Measurements from ENCODE around the gene INSRR. TPM values are rescaled to one million over a fixed set of nuclear protein-coding genes. Genes with fewer than 3 reads are reported as not detected.

INSRR gene
- total RNA-seq, 1 experiment from 2014 or later = not detected

DNA sequence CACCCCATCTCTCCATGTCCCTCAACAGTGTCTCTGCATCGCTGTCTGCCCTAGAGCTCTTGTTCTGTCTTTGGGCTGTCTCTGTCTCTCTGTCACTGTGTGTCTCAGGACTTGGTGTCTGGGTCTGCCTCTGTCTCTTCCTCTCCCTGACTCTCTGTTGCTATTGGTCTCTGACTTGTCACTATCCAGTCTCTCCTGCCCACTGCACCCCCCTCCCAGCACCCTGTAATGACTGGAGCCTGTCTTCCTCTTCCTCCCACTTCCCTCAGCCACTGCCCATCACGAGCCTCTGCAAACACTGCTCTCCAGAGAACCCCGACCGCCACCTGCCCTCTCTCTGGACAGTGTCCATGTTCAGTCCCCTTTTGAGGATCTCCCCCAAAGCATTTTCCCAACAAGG lies 46.7 kb upstream of the INSRR start:
- CTCF ChIA-PET = no interaction called here
- H3K36me3 ChIP-seq (ENCODE audit: control insufficient read depth, insufficient read depth, low read length) = no peaks in the 10 kb centered on the region
- H3K4me3 ChIP-seq (ENCODE audit: low read depth, low read length) = no peak overlapping the region
- Mint-ChIP-seq H3K9me3 (ENCODE audit: unreplicated experiment) (no peaks in the 10 kb centered on the region), H3K27me3 (ENCODE audit: insufficient read depth, unreplicated experiment) (no peaks in the 10 kb centered on the region), H3K36me3 (ENCODE audit: insufficient read depth, unreplicated experiment) (no peaks in the 10 kb centered on the region), H3K4me1 (ENCODE audit: low read depth, unreplicated experiment) (no peaks in the 10 kb centered on the region), H3K27ac (ENCODE audit: unreplicated experiment) (no peak overlapping the region), H3K4me3 (ENCODE audit: unreplicated experiment) (no peak overlapping the region)
- POLR2A ChIA-PET = no interaction called here
- H3K27me3 ChIP-seq (replicated peaks; ENCODE audit: control insufficient read depth, insufficient read depth, low read length) = no peaks in the 10 kb centered on the region
- H3K9me3 ChIP-seq = no peaks in the 10 kb centered on the region
- H3K4me1 ChIP-seq = 0 out of 2 replicates have a peak, but pooled peaks cover 9% of the 10 kb centered on the region
- intact Hi-C loops (cut with micrococcal nuclease; ENCODE audit: unreplicated experiment) = no loop called here
- no peak for TF ChIP-seq CTCF (IDR thresholded peaks at IDR 0.05; ENCODE audit: insufficient read depth in 1 of 2, low read depth in 1 of 2, low read length in 1 of 2, severe bottlenecking in 1 of 2, unreplicated experiment in 1 of 2)
- BruUV-seq (replicated peaks) = no TSS peak
- DNase-seq = no peak

- TF ChIP-seq CTCF (IDR thresholded peaks at IDR 0.05; ENCODE audit: insufficient read depth in 1 of 2, low read depth in 1 of 2, low read length in 1 of 2, severe bottlenecking in 1 of 2, unreplicated experiment in 1 of 2) = no peak
- Histone ChIP-seq H3K9me3 (no peaks in the 10 kb centered on the region), H3K36me3 (ENCODE audit: control insufficient read depth, insufficient read depth, low read length) (no peaks in the 10 kb centered on the region), H3K27me3 (replicated peaks; ENCODE audit: control insufficient read depth, insufficient read depth, low read length) (no peaks in the 10 kb centered on the region), H3K4me3 (ENCODE audit: low read depth, low read length) (no peak overlapping the region), H3K4me1 (0 out of 2 replicates have a peak, but pooled peaks cover 9% of the 10 kb centered on the region)
- CTCF ChIA-PET = no interaction called here
- BruUV-seq (replicated peaks) = no TSS peak
- no peak overlapping the region for H3K4me3 Mint-ChIP-seq (ENCODE audit: unreplicated experiment)
- no peaks in the 10 kb centered on the region for H3K36me3 Mint-ChIP-seq (ENCODE audit: insufficient read depth, unreplicated experiment)
- H3K9me3 Mint-ChIP-seq (ENCODE audit: unreplicated experiment) = no peaks in the 10 kb centered on the region
- POLR2A ChIA-PET = no interaction called here
- no peaks in the 10 kb centered on the region for H3K27me3 Mint-ChIP-seq (ENCODE audit: insufficient read depth, unreplicated experiment)
- no peak overlapping the region for H3K27ac Mint-ChIP-seq (ENCODE audit: unreplicated experiment)
- intact Hi-C loops (cut with micrococcal nuclease; ENCODE audit: unreplicated experiment) = no loop called here
- no peaks in the 10 kb centered on the region for H3K4me1 Mint-ChIP-seq (ENCODE audit: low read depth, unreplicated experiment)
- no peak for DNase-seq
Observed at GRCh38 chr1:156905176-156905575, 46.3 kb upstream of the INSRR start.

DNA sequence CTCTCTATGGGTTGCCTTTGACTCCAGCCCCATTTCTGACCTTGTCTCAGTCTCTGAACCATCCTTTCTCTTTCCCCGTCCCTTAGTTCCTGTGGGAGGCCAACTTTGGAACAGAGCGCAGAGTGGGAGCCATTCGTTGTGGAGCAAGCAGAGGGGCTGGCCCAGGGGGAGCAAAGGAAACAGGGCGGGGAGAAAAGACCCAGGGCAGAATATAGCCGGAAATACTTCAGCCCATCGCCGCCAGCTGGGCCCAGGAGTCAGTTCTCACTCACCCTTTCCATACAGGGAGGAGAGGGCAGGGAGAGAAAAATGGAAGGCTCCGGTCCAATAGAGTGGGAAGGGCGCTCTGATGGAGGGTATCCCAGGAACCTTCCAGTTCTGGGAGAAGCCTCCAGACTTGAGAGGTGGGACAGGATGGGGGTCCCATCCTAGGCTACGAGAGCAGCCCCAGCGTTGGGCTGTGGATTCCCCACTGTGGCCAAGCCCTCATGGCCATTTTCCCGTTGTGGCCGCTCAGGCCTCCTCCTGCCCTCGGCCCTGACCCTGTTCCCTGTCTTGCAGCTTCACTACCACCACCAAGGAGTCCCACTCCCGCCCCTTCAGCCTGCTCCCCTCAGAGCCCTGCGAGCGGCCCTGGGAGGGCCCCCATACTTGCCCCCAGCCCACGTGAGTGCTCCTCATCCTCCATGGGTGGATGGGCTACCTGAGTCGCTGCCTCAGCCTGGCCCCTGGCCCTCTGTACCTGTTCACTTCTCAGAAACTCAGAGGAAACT lies 45.5 kb upstream of the INSRR start:
- Mint-ChIP-seq H3K9me3 (ENCODE audit: unreplicated experiment) (no peaks in the 10 kb centered on the region), H3K4me3 (ENCODE audit: unreplicated experiment) (no peak overlapping the region), H3K36me3 (ENCODE audit: insufficient read depth, unreplicated experiment) (no peaks in the 10 kb centered on the region), H3K4me1 (ENCODE audit: low read depth, unreplicated experiment) (no peaks in the 10 kb centered on the region), H3K27ac (ENCODE audit: unreplicated experiment) (no peak overlapping the region), H3K27me3 (ENCODE audit: insufficient read depth, unreplicated experiment) (no peaks in the 10 kb centered on the region)
- DNase-seq = no peak
- no TSS peak for BruUV-seq (replicated peaks)
- Histone ChIP-seq H3K4me3 (ENCODE audit: low read depth, low read length) (no peak overlapping the region), H3K36me3 (ENCODE audit: control insufficient read depth, insufficient read depth, low read length) (no peaks in the 10 kb centered on the region), H3K27me3 (replicated peaks; ENCODE audit: control insufficient read depth, insufficient read depth, low read length) (no peaks in the 10 kb centered on the region), H3K9me3 (no peaks in the 10 kb centered on the region), H3K4me1 (0 out of 2 replicates have a peak, but pooled peaks cover 9% of the 10 kb centered on the region)
- TF ChIP-seq CTCF (IDR thresholded peaks at IDR 0.05; ENCODE audit: insufficient read depth in 1 of 2, low read depth in 1 of 2, low read length in 1 of 2, severe bottlenecking in 1 of 2, unreplicated experiment in 1 of 2) = no peak
- intact Hi-C loops (cut with micrococcal nuclease; ENCODE audit: unreplicated experiment) = no loop called here
- ChIA-PET POLR2A (no interaction called here), CTCF (no interaction called here)

Data from Caco-2 (cell line).